HG02970 (cell line): ENCODE results near the gene SHLD2.
"Not testable (repeated sequence)": the region's sequence is repeated elsewhere in the genome, so short reads cannot be mapped to it uniquely, and the experiment has no call there.

Experiments used
- ATAC-seq: cut with Tn5 transposase; IDR thresholded peaks from one replicate; pipeline ENCODE4 v1.9.1; 2021; ENCODE audit warnings: mild to moderate bottlenecking, moderate library complexity, moderate number of reproducible peaks; ENCODE audit not compliant: unreplicated experiment, low FRiP score

Gene SHLD2

GRCh38 chr10:87084291-87084782 is 10.7 kb upstream of the SHLD2 start:
- ATAC-seq: not testable (repeated sequence)

DNA sequence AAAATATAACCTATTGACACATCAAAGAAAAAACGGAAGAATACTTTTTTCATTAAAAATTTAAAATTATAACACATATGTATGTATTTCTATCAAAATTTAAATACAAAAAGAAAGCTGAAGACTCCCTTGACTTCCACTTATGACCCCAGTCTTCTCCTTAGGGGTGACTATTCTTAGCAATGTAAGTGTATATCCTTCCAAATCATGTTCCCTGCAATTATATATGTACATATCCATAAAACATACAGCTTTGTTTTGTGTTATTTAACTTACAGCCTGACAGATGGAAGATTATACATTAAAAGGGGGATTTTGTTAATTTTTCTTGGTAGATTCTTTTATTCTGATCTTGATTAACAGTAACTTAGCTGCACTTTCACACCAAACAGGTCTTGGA is 9.5 kb upstream of the SHLD2 start:
- no peak for ATAC-seq

DNA sequence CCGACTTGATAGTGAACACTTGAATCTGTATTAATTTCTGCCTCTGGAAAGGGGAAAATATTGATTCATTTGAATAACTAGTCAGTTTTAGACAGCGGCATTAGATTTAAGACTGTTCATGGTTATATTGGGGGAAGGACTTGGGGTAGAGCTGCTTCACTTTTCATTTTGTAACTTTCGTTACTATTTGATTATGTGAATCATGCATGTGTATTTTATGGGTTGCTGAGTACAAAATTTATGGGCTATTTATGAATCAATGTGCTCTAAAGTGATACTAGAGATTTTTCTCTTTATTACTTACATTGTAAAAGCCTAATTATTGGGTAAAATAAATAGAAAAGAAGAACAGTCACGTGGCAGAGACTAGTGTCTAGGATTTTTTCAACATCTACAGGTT is 5.3 kb upstream of the SHLD2 start:
- ATAC-seq: no peak

DNA sequence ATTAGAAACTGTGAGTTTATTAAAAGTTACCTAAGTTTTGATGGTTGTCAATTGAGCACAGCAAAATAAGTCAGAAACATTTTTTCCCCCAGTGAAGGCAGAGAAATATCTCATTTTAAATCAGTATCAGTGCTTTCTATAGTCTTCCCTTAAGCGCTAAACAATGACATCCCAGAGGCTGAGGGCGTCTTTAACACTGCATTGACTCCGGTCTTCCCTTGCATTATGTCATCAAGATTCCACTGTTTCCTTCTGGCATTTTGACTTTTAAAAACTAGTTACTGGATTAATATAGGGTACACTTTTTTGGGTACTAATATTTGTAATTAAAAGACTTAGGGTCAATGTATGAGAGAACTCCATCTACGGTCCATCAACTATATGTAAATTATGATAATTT is 4.2 kb upstream of the SHLD2 start:
- no peak for ATAC-seq

- no peak for ATAC-seq
Observed at GRCh38 chr10:87092376-87092860, 2.6 kb upstream of the SHLD2 start.

- ATAC-seq: no peak
Observed at GRCh38 chr10:87092861-87093631, 2.0 kb upstream of the SHLD2 start.

- ATAC-seq: peak; percentile 28
Observed at GRCh38 chr10:87093632-87094372, 1.2 kb upstream of the SHLD2 start.

GRCh38 chr10:87095236-87095945 is 385 bp downstream of the SHLD2 start:
- ATAC-seq: peak; percentile 51

GRCh38 chr10:87101996-87102395 is 7.0 kb downstream of the SHLD2 start:
- no peak for ATAC-seq

- ATAC-seq: not testable (repeated sequence)
Observed at GRCh38 chr10:87104727-87105126, 9.7 kb downstream of the SHLD2 start.

GRCh38 chr10:87105446-87106124 is 10.6 kb downstream of the SHLD2 start:
- ATAC-seq: no peak

- ATAC-seq: not testable (repeated sequence)
Observed at GRCh38 chr10:87118122-87118521, 23.1 kb downstream of the SHLD2 start.

DNA sequence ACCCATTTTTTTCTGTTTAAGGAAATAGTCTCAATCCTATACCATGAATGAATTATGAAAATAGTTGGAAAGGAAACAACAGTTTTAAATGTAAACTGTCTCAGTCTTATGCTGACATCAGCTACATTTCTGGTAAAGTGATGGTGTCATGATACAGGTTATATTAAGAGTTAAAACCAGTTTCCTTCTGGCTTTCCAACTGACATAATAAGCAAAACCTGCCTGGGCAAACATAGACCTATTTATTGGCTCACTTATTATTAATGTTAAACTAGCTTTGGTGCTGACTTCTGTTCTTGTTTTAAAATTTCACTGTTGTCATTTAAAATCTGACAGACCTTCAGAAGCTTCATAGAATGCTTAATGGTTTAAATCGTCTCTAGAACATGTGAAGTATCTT is 24.0 kb downstream of the SHLD2 start:
- ATAC-seq: not testable (repeated sequence)

DNA sequence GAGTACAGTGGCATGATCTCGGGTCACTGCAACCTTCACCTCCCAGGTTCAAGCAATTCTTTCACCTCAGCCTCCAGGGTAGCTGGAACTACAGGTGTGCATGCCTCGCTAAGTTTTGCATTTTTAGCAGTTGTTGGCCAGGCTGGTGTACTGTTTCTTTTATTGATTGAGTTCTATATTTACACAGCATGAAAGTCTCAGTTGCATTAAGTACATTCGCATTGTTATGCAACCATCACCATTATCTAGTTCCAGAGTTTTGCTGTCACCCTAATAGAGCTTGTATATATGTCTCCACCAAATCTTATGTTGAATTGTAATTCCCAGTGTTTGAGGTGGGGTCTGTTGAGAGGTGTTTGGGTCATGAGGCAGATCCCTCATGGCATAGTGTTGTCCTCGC is 28.3 kb downstream of the SHLD2 start:
- ATAC-seq: not testable (repeated sequence)

DNA sequence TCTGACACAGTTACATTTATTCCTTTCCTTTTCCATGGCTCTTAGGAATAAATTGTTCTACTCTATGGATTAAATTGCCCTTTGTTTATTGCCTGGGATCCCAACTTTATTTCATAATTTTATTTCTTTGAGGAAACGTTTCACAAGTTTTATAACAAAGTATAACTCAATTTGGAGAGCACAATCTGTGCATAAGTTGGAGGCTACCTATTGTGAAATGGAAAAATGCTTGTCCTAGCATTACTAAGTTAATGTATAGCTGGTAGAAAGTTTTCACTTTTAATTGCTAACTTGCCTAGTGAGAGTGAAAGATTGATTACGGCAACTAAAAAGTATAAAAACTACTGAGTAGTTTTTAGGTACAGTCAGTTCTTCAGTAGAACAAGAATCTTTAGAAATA is 32.0 kb downstream of the SHLD2 start:
- not testable (repeated sequence) for ATAC-seq

DNA sequence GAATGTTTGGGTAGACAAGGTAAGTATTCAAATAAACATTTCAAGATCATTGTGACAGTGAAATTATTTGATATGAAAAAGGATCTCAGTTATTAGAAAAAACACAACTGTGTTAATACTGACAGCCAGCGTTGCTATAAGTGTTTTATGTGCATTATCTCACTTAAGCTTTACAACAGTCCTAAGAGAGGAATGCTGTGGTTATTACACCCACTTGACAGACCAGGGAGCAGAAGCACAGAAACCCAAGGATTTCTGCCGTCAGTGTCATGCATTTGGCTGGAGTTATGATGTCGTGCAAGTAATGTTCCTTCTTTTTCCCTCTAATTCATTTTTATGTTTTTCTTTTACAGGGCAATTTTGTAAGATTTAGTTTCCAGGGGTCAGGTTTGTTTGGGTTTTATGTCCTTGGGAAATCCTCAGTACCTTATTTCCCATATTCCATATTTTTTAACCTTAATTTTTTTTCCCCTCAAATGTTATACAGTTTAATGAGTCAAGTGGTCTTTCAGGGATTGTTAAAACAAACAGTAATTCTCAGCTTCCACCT is 32.7 kb downstream of the SHLD2 start:
- ATAC-seq: not testable (repeated sequence)

DNA sequence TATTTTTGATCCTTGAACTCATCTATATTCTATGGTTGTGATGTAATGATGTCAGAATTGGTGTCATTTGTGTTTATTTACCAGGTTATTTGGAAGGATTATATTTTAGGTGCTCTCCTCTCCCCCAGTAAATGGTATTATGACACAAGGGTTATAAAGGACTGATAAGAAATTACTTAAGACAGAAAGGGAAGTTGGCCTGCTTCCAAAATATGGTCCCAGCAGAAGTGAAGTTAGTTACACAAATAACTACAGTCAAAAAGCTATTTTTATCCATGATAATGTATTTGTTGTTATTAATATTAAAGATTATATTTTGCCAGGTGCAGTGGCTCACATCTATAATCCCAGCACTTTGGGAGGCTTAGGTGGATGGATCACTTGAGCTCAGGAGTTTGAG is 37.2 kb downstream of the SHLD2 start:
- ATAC-seq: not testable (repeated sequence)

- not testable (repeated sequence) for ATAC-seq
Observed at GRCh38 chr10:87133936-87134335, 38.9 kb downstream of the SHLD2 start.

DNA sequence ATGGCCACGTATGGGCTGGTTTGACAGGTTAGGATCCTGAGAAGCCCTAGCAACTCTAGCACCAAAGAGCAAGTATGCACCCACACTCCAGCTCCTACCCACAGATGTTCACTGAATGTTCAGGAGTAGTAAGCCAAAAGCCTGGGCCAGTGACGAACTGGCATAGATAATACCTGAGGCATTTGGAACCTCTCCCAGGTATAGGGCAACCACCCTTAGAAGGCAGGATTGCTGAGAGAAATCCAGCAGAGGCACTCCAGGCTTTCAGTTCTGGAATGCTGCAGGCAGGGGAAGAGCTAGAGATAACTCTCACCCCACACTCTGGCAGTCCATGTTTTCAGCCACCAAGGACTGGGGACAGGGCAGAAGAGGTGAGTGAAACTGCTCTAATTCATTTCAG is 39.4 kb downstream of the SHLD2 start:
- ATAC-seq: not testable (repeated sequence)

- ATAC-seq: not testable (repeated sequence)
Observed at GRCh38 chr10:87137478-87137877, 42.5 kb downstream of the SHLD2 start.
